DND-41 (cell line): Measurements from ENCODE around the gene PIN1.

Experiments used
- CTCF ChIP-seq: IDR thresholded peaks from 2 replicates; pipeline ENCODE4 v1.5.1; 2012; ENCODE audit warnings: borderline replicate concordance, low read length, moderate library complexity, mild to moderate bottlenecking; ENCODE audit not compliant: poor library complexity, severe bottlenecking; ENCODE audit errors: extremely low read depth
- EZH2 ChIP-seq: IDR thresholded peaks from 3 replicates; pipeline ENCODE4 v1.6.1; 2012; ENCODE audit warnings: borderline replicate concordance, low read depth, mild to moderate bottlenecking, moderate library complexity, low read length, inconsistent platforms; ENCODE audit not compliant: severe bottlenecking

GRCh38 chr19:9883231-9883758 is 48.2 kb downstream of the PIN1 start:
- no peak for TF ChIP-seq CTCF
- TF ChIP-seq EZH2 = no peak
